Measurements from ENCODE around the gene FPGS. TPM values are rescaled to one million over a fixed set of nuclear protein-coding genes. Genes with fewer than 3 reads are reported as not detected.

FPGS gene
- total RNA-seq, 1 experiment from 2014 or later = 70.6 TPM

DNA sequence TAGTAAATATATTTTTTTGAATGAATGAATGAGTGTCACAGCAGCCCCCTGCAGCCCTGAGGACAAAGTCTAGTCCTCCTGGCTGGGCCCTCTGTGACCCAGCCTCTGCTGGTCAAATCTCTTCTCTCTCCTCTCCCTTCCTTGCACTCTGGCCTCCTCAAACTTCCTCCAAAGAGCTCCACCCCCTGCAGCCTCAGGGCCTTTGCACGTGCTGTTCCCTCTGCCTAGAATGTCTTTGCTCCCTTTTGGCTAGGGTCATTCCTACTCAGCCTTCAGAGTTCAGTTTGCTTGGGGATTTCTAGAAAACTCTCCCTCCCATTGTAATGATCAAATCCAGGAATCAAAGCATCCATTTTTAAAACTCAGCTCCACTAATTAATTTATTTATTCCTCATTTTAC is 37.3 kb upstream of the FPGS start (continued):
- TF ChIP-seq, protein P1, sequence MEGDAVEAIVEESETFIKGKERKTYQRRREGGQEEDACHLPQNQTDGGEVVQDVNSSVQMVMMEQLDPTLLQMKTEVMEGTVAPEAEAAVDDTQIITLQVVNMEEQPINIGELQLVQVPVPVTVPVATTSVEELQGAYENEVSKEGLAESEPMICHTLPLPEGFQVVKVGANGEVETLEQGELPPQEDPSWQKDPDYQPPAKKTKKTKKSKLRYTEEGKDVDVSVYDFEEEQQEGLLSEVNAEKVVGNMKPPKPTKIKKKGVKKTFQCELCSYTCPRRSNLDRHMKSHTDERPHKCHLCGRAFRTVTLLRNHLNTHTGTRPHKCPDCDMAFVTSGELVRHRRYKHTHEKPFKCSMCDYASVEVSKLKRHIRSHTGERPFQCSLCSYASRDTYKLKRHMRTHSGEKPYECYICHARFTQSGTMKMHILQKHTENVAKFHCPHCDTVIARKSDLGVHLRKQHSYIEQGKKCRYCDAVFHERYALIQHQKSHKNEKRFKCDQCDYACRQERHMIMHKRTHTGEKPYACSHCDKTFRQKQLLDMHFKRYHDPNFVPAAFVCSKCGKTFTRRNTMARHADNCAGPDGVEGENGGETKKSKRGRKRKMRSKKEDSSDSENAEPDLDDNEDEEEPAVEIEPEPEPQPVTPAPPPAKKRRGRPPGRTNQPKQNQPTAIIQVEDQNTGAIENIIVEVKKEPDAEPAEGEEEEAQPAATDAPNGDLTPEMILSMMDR (IDR thresholded peaks at IDR 0.05 in 2 of 3, conservative IDR thresholded peaks at IDR 0.05 in 1 of 3; ENCODE audit: borderline replicate concordance in 1 of 3, insufficient read depth in 1 of 3, low read depth in 2 of 3, low read length in 2 of 3) = no peak
- no peak for TF ChIP-seq EGR1 (IDR thresholded peaks at IDR 0.05; ENCODE audit: low read depth)

- H3K27ac ChIP-seq (ENCODE audit: low read depth, low read length) = no peak overlapping the region
- TF ChIP-seq SP1 (IDR thresholded peaks at IDR 0.05; ENCODE audit: low read depth) (no peak), SIN3A (IDR thresholded peaks at IDR 0.05; ENCODE audit: low read depth) (no peak), FOSL1 (IDR thresholded peaks at IDR 0.05; ENCODE audit: low read depth) (no peak), POLR2A (IDR thresholded peaks at IDR 0.05; ENCODE audit: borderline replicate concordance, extremely low read depth, insufficient read depth, insufficient read length) (no peak), EGR1 (IDR thresholded peaks at IDR 0.05; ENCODE audit: low read depth) (no peak), CEBPB (IDR thresholded peaks at IDR 0.05; ENCODE audit: low read depth) (no peak)
- POLR2A ChIA-PET = no interaction called here
- H3K9ac ChIP-seq (ENCODE audit: low read length) = no peak overlapping the region
- intact Hi-C loops (cut with micrococcal nuclease) = no loop called here
- no peak for ATAC-seq
- no peaks in the 10 kb centered on the region for H3K9me2 ChIP-seq (ENCODE audit: insufficient read depth)
- H2AFZ ChIP-seq (ENCODE audit: low read depth, low read length, poor library complexity, severe bottlenecking) = no peak overlapping the region
- H3K4me2 ChIP-seq (ENCODE audit: low read length) = no peak overlapping the region
- RAD21 ChIA-PET (ENCODE audit: low non-redundant PET in 1 of 2, low total read pairs in 2 of 2, uncharacterized antibody in 2 of 2, unreplicated experiment in 2 of 2) = no interaction called here
- H4K20me1 ChIP-seq (ENCODE audit: insufficient read depth) = no peaks in the 10 kb centered on the region
- H3K79me2 ChIP-seq (ENCODE audit: insufficient read depth, low read length) = no peaks in the 10 kb centered on the region
- no TSS peak for BruUV-seq (replicated peaks)
- CTCF ChIA-PET = interaction anchor here (1.1 kb wide), 1 partner anchor 103 kb away, joined by 4 read pairs; no protein-coding TSS in a partner anchor
- no peaks in the 10 kb centered on the region for H3K36me3 ChIP-seq (ENCODE audit: control insufficient read depth in 1 of 2, insufficient read depth in 2 of 2, low read length in 2 of 2)
- no peaks in the 10 kb centered on the region for H3K27me3 ChIP-seq (ENCODE audit: insufficient read depth, low read length)
- peaks cover 13 to 21% of the 10 kb centered on the region in 2 experiments for H3K4me1 ChIP-seq (ENCODE audit: control insufficient read depth in 1 of 2, insufficient read depth in 2 of 2, low read length in 2 of 2)
- DNase-seq (ENCODE audit: low read depth, low spot score) = no peak
- no peaks in the 10 kb centered on the region for H3K9me3 ChIP-seq (ENCODE audit: control insufficient read depth in 1 of 2, insufficient read depth in 1 of 2, low read depth in 1 of 2, low read length in 2 of 2)
- no peak overlapping the region for H3K4me3 ChIP-seq (replicated peaks in 1 of 2; ENCODE audit: low read depth in 1 of 2, low read length in 2 of 2)
Observed at GRCh38 chr9:127767410-127767809, 35.3 kb upstream of the FPGS start.

GRCh38 chr9:127767909-127768331 is 34.8 kb upstream of the FPGS start:
- CTCF ChIA-PET = no interaction called here
- H3K79me2 ChIP-seq (ENCODE audit: insufficient read depth, low read length) = no peaks in the 10 kb centered on the region
- TF ChIP-seq TCF7L2 (IDR thresholded peaks at IDR 0.05; ENCODE audit: borderline replicate concordance, extremely low read depth, insufficient read depth, insufficient read length) = no peak
- TF ChIP-seq POLR2AphosphoS5 (IDR thresholded peaks at IDR 0.05; ENCODE audit: low read depth, low read length) = no peak
- no peak for TF ChIP-seq EZH2phosphoT487 (IDR thresholded peaks at IDR 0.05; ENCODE audit: borderline replicate concordance)
- TF ChIP-seq RAD21 (IDR thresholded peaks at IDR 0.05; ENCODE audit: low read depth) = no peak
- no peak for TF ChIP-seq POLR2A (IDR thresholded peaks at IDR 0.05; ENCODE audit: borderline replicate concordance, extremely low read depth, insufficient read depth, insufficient read length)
- no peak for TF ChIP-seq SRF (IDR thresholded peaks at IDR 0.05; ENCODE audit: low read depth)
- TF ChIP-seq JUND (IDR thresholded peaks at IDR 0.05) = no peak
- TF ChIP-seq, protein P2, sequence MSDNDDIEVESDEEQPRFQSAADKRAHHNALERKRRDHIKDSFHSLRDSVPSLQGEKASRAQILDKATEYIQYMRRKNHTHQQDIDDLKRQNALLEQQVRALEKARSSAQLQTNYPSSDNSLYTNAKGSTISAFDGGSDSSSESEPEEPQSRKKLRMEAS (IDR thresholded peaks at IDR 0.05) = no peak
- TF ChIP-seq, protein P1 (IDR thresholded peaks at IDR 0.05 in 2 of 3, conservative IDR thresholded peaks at IDR 0.05 in 1 of 3; ENCODE audit: borderline replicate concordance in 1 of 3, insufficient read depth in 1 of 3, low read depth in 2 of 3, low read length in 2 of 3) = no peak
- TF ChIP-seq EZH2 (IDR thresholded peaks at IDR 0.05) = no peak
- no peak for TF ChIP-seq EGR1 (IDR thresholded peaks at IDR 0.05; ENCODE audit: low read depth)

More at GRCh38 chr9:127767909-127768331, 34.8 kb upstream of the FPGS start:
- ATAC-seq (no peak), DNase-seq (ENCODE audit: low read depth, low spot score) (no peak)
- intact Hi-C loops (cut with micrococcal nuclease) = no loop called here
- H3K9me2 ChIP-seq (ENCODE audit: insufficient read depth) = no peaks in the 10 kb centered on the region
- H3K9me3 ChIP-seq (ENCODE audit: control insufficient read depth in 1 of 2, insufficient read depth in 1 of 2, low read depth in 1 of 2, low read length in 2 of 2) = no peaks in the 10 kb centered on the region
- peaks cover 13 to 21% of the 10 kb centered on the region in 2 experiments for H3K4me1 ChIP-seq (ENCODE audit: control insufficient read depth in 1 of 2, insufficient read depth in 2 of 2, low read length in 2 of 2)
- no peak overlapping the region for H3K4me2 ChIP-seq (ENCODE audit: low read length)
- no peak overlapping the region for H3K4me3 ChIP-seq (replicated peaks in 1 of 2; ENCODE audit: low read depth in 1 of 2, low read length in 2 of 2)
- BruUV-seq (replicated peaks) = no TSS peak
- no peaks in the 10 kb centered on the region for H4K20me1 ChIP-seq (ENCODE audit: insufficient read depth)
- H3K9ac ChIP-seq (ENCODE audit: low read length) = no peak overlapping the region
- H2AFZ ChIP-seq (ENCODE audit: low read depth, low read length, poor library complexity, severe bottlenecking) = no peak overlapping the region
- H3K27me3 ChIP-seq (ENCODE audit: insufficient read depth, low read length) = no peaks in the 10 kb centered on the region
- H3K27ac ChIP-seq (ENCODE audit: low read depth, low read length) = no peak overlapping the region
- no peaks in the 10 kb centered on the region for H3K36me3 ChIP-seq (ENCODE audit: control insufficient read depth in 1 of 2, insufficient read depth in 2 of 2, low read length in 2 of 2)
- ChIA-PET RAD21 (ENCODE audit: low non-redundant PET in 1 of 2, low total read pairs in 2 of 2, uncharacterized antibody in 2 of 2, unreplicated experiment in 2 of 2) (no interaction called here), POLR2A (no interaction called here)
